ENCODE measurements around the gene MPEG1. TPM values are rescaled to one million over a fixed set of nuclear protein-coding genes. Genes with fewer than 3 reads are reported as not detected.

The MPEG1 gene
- total RNA-seq, 1 experiment from 2014 or later: not detected

DNA sequence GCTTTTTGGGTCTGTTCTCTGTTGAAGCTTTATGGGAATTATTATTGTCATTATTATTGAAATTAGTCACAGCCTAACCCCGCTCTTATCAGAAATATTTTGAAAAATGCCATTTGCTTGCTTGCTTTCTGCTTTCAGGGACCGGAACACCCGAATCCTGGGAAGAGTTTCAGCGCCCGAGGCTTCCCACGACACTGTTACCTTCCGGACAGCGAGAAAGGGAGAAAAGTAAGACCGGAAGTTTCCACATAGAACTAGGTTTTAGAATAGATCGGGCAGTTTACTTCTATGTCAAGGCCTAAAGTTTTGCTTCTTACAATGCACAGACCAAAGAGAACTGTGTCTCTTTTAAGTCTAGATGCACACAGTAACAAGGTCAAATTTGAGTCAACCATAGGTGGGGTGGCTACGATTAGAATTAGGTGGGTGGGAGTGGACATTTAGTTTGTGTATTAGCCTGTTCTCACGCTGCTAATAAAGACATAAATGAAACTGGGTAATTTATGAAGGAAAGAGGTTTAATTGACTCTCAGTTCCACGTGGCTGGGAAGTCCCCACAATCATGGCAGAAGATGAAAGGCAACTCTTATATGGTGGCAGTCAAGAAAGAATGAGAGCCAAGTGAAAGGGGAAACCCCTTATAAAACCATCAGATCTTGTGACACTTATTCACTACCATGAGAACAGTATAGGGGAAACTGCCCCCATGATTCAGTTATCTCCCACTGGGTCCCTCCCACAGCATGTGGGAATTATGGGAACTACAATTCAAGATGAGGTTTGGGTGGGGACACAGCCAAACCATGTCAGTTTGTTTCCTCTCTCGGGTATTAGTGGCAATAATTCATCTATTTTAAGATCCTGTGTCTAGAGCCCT, 12.9 kb downstream of the MPEG1 start:
- intact Hi-C loops (cut with micrococcal nuclease): no loop called here
- Histone ChIP-seq H2AFZ (ENCODE audit: low read length) (no peak overlapping the region), H3K9me3 (ENCODE audit: low read length) (no peaks in the 10 kb centered on the region), H3K27ac (ENCODE audit: low read length) (no peak overlapping the region), H3K9ac (ENCODE audit: low read length) (no peak overlapping the region), H3K27me3 (ENCODE audit: low read length) (no peaks in the 10 kb centered on the region), H4K20me1 (ENCODE audit: low read length) (no peaks in the 10 kb centered on the region), H3K4me3 (ENCODE audit: low read length) (no peak overlapping the region), H3K36me3 (ENCODE audit: low read depth, low read length) (no peaks in the 10 kb centered on the region), H3F3A (ENCODE audit: low read length, unreplicated experiment) (no peaks in the 10 kb centered on the region), H3K9me2 (replicated peaks; ENCODE audit: low read length) (no peaks in the 10 kb centered on the region), H3K4me2 (ENCODE audit: low read length) (no peak overlapping the region), H3K79me2 (ENCODE audit: low read length) (no peaks in the 10 kb centered on the region), H3K4me1 (ENCODE audit: insufficient read depth, low read length) (0 out of 2 replicates have a peak, but pooled peaks cover under 1% of the 10 kb centered on the region)
- DNase-seq (no peak), ATAC-seq (no peak)
- CTCF ChIA-PET: no interaction called here
- no peak for TF ChIP-seq EZH2 (IDR thresholded peaks at IDR 0.05; ENCODE audit: low read length, unreplicated experiment)
- no peak for TF ChIP-seq EZH2phosphoT487 (IDR thresholded peaks at IDR 0.05; ENCODE audit: borderline replicate concordance, low read length)
- TF ChIP-seq, protein P1, sequence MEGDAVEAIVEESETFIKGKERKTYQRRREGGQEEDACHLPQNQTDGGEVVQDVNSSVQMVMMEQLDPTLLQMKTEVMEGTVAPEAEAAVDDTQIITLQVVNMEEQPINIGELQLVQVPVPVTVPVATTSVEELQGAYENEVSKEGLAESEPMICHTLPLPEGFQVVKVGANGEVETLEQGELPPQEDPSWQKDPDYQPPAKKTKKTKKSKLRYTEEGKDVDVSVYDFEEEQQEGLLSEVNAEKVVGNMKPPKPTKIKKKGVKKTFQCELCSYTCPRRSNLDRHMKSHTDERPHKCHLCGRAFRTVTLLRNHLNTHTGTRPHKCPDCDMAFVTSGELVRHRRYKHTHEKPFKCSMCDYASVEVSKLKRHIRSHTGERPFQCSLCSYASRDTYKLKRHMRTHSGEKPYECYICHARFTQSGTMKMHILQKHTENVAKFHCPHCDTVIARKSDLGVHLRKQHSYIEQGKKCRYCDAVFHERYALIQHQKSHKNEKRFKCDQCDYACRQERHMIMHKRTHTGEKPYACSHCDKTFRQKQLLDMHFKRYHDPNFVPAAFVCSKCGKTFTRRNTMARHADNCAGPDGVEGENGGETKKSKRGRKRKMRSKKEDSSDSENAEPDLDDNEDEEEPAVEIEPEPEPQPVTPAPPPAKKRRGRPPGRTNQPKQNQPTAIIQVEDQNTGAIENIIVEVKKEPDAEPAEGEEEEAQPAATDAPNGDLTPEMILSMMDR (conservative IDR thresholded peaks at IDR 0.05; ENCODE audit: low read depth, low read length): no peak
- BruUV-seq (replicated peaks): no TSS peak
- POLR2A ChIA-PET (ENCODE audit: unreplicated experiment): no interaction called here

DNA sequence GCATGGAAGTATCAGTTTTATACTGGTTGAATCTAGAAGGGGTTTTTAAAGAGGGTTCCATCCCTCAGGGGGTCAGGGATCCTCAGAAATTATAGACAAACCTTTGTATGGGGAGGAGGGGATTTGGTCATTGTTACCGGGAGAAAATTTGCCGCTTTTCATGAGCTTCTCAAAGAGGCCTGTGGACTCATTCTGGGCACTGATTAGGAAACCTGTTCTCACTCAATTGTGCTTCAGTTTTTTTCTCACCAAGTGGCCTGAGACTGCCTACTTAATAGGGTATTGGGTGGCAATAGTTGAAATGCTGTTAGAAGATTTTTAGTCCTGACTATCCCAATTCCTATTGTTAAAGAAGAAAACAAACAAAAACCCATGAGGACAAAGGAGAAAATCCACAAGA, 14.0 kb downstream of the MPEG1 start:
- DNase-seq: no peak
- no peaks in the 10 kb centered on the region for H3F3A ChIP-seq (ENCODE audit: low read length, unreplicated experiment)
- no peaks in the 10 kb centered on the region for H4K20me1 ChIP-seq (ENCODE audit: low read length)
- no peaks in the 10 kb centered on the region for H3K27me3 ChIP-seq (ENCODE audit: low read length)
- TF ChIP-seq EZH2phosphoT487 (IDR thresholded peaks at IDR 0.05; ENCODE audit: borderline replicate concordance, low read length): no peak
- TF ChIP-seq, protein P1 (conservative IDR thresholded peaks at IDR 0.05; ENCODE audit: low read depth, low read length): no peak
- no peak for TF ChIP-seq EZH2 (IDR thresholded peaks at IDR 0.05; ENCODE audit: low read length, unreplicated experiment)
- no peaks in the 10 kb centered on the region for H3K79me2 ChIP-seq (ENCODE audit: low read length)
- H3K27ac ChIP-seq (ENCODE audit: low read length): no peak overlapping the region
- H2AFZ ChIP-seq (ENCODE audit: low read length): no peak overlapping the region
- H3K9ac ChIP-seq (ENCODE audit: low read length): no peak overlapping the region
- no peaks in the 10 kb centered on the region for H3K36me3 ChIP-seq (ENCODE audit: low read depth, low read length)
- CTCF ChIA-PET: no interaction called here
- POLR2A ChIA-PET (ENCODE audit: unreplicated experiment): no interaction called here
- H3K4me2 ChIP-seq (ENCODE audit: low read length): no peak overlapping the region
- BruUV-seq (replicated peaks): no TSS peak
- no peaks in the 10 kb centered on the region for H3K4me1 ChIP-seq (ENCODE audit: insufficient read depth, low read length)
- H3K9me3 ChIP-seq (ENCODE audit: low read length): no peaks in the 10 kb centered on the region
- ATAC-seq: no peak
- no peak overlapping the region for H3K4me3 ChIP-seq (ENCODE audit: low read length)
- no peaks in the 10 kb centered on the region for H3K9me2 ChIP-seq (replicated peaks; ENCODE audit: low read length)
- intact Hi-C loops (cut with micrococcal nuclease): no loop called here

DNA sequence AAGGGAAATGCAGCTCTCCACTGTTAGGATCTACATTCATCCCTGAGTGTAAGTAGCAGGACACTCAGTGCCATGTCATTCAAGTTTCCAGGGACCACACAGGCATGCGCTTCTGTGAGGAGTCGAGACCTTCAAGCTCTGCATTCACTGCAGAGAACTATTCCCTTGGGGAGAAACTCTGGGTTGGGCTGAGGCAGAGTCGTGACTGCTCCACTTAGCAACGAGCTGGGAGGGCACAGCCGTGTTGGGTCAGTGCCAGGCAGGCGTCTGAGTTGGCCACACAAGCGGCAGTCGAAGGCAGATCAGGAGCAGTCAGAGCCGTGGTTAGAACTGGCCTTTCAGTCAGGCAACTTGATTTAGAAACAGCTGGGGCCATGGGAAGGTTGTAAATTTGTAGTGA, 14.7 kb downstream of the MPEG1 start:
- no peaks in the 10 kb centered on the region for H3K36me3 ChIP-seq (ENCODE audit: low read depth, low read length)
- intact Hi-C loops (cut with micrococcal nuclease): no loop called here
- ATAC-seq (no peak), DNase-seq (no peak)
- ChIA-PET POLR2A (ENCODE audit: unreplicated experiment) (no interaction called here), CTCF (no interaction called here)
- H3K4me3 ChIP-seq (ENCODE audit: low read length): no peak overlapping the region
- H3K4me1 ChIP-seq (ENCODE audit: insufficient read depth, low read length): no peaks in the 10 kb centered on the region
- no peaks in the 10 kb centered on the region for H3K27me3 ChIP-seq (ENCODE audit: low read length)
- H3K9ac ChIP-seq (ENCODE audit: low read length): no peak overlapping the region
- no peaks in the 10 kb centered on the region for H3K79me2 ChIP-seq (ENCODE audit: low read length)
- no TSS peak for BruUV-seq (replicated peaks)
- TF ChIP-seq EZH2phosphoT487 (IDR thresholded peaks at IDR 0.05; ENCODE audit: borderline replicate concordance, low read length) (no peak), EZH2 (IDR thresholded peaks at IDR 0.05; ENCODE audit: low read length, unreplicated experiment) (no peak)
- TF ChIP-seq, protein P1 (conservative IDR thresholded peaks at IDR 0.05; ENCODE audit: low read depth, low read length): no peak
- no peak overlapping the region for H2AFZ ChIP-seq (ENCODE audit: low read length)
- no peaks in the 10 kb centered on the region for H4K20me1 ChIP-seq (ENCODE audit: low read length)
- H3K4me2 ChIP-seq (ENCODE audit: low read length): no peak overlapping the region
- no peaks in the 10 kb centered on the region for H3K9me2 ChIP-seq (replicated peaks; ENCODE audit: low read length)
- no peaks in the 10 kb centered on the region for H3F3A ChIP-seq (ENCODE audit: low read length, unreplicated experiment)
- no peak overlapping the region for H3K27ac ChIP-seq (ENCODE audit: low read length)
- no peaks in the 10 kb centered on the region for H3K9me3 ChIP-seq (ENCODE audit: low read length)

Data from PC-3 (cell line).